Tibial artery (tissue), 4 donors: Measurements from ENCODE around the gene SYTL5.

Experiments used
- DNase-seq, 2 donors: peaks; one replicate each; pipeline ENCODE4 v3.0.0-alpha.2; 2019
- H3K27ac ChIP-seq, 2 donors: fragments of 200-600 bp; sonication (generic) in 1 of 2; 1 replicate in 1 of 2; 2 replicates in 1 of 2; pipeline ENCODE4 v1.5.1; 2018 to 2019; ENCODE audit warnings: mild to moderate bottlenecking in 1 of 2
- H3K27me3 ChIP-seq, 2 donors: fragments of 200-600 bp; sonication (generic) in 1 of 2; one replicate each; pipeline versions ENCODE4 v1.5.1 to v1.6.0; 2016 to 2019
- H3K36me3 ChIP-seq, 3 donors: fragments of 200-600 bp; sonication (generic) in 2 of 3; one replicate each; pipeline ENCODE4 v1.5.1; 2016 to 2019; ENCODE audit warnings: mild to moderate bottlenecking in 2 of 3
- H3K4me1 ChIP-seq, 4 donors: fragments of 200-600 bp; sonication (generic) in 2 of 4; 1 replicate in 3 of 4; 2 replicates in 1 of 4; pipeline ENCODE4 v1.5.1; 2016 to 2019
- H3K4me3 ChIP-seq, 2 donors: fragments of 200-600 bp; sonication (generic) in 1 of 2; 1 replicate in 1 of 2; 2 replicates in 1 of 2; pipeline ENCODE4 v1.5.1; 2018 to 2019; ENCODE audit warnings: mild to moderate bottlenecking in 2 of 2
- H3K9me3 ChIP-seq, 3 donors: fragments of 200-600 bp; sonication (generic) in 1 of 3; one replicate each; pipeline ENCODE4 v1.5.1; 2016 to 2019
- CTCF ChIP-seq, 2 experiments: fragments of 200-600 bp in 1 of 2; fragments of 450-650 bp in 1 of 2; IDR thresholded peaks; one replicate each; pipeline ENCODE4 v1.5.1; 2017 to 2019; ENCODE audit warnings: antibody characterized with exemption in 2 of 2, mild to moderate bottlenecking in 1 of 2, moderate library complexity in 1 of 2
- intact Hi-C: fragments of 100-400 bp; cut with DNase I; formaldehyde crosslinking; loops from one replicate; pipeline ENCODE4 v1.15.0; 2023; ENCODE audit warnings: low total_unique reads

The SYTL5 gene

GRCh38 chrX:38103857-38104812, 97.8 kb downstream of the SYTL5 start:
- Histone ChIP-seq H3K9me3 (peaks cover 0 to 12% (median 7%) of the 10 kb centered on the region in 3 donors), H3K4me3 (no peak overlapping the region), H3K27ac (no peak overlapping the region), H3K36me3 (no peaks in the 10 kb centered on the region), H3K4me1 (no peaks in the 10 kb centered on the region), H3K27me3 (no peaks in the 10 kb centered on the region)
- no peak for TF ChIP-seq CTCF (IDR thresholded peaks at IDR 0.05)
- DNase-seq, result no peak
- intact Hi-C loops, result no loop called here

GRCh38 chrX:38105216-38105725, 98.9 kb downstream of the SYTL5 start:
- DNase-seq, result no peak
- intact Hi-C loops, result no loop called here
- H3K27me3 ChIP-seq, result no peaks in the 10 kb centered on the region

GRCh38 chrX:38106991-38107655, 100.8 kb downstream of the SYTL5 start:
- Histone ChIP-seq H3K36me3 (no peaks in the 10 kb centered on the region), H3K4me3 (no peak overlapping the region), H3K4me1 (no peaks in the 10 kb centered on the region), H3K27ac (no peak overlapping the region), H3K27me3 (no peaks in the 10 kb centered on the region), H3K9me3 (no peaks in the 10 kb centered on the region)
- no peak for TF ChIP-seq CTCF (IDR thresholded peaks at IDR 0.05)
- intact Hi-C loops, result no loop called here
- no peak for DNase-seq

More at GRCh38 chrX:38105216-38105725, 98.9 kb downstream of the SYTL5 start:
- Histone ChIP-seq H3K27ac (no peak overlapping the region), H3K9me3 (peaks cover 0 to 2% (median 0%) of the 10 kb centered on the region in 3 donors), H3K36me3 (no peaks in the 10 kb centered on the region), H3K4me1 (no peaks in the 10 kb centered on the region), H3K4me3 (no peak overlapping the region)
- no peak for TF ChIP-seq CTCF (IDR thresholded peaks at IDR 0.05)

- intact Hi-C loops, result no loop called here
- no peak overlapping the region for H3K27ac ChIP-seq
- H3K4me3 ChIP-seq, result no peak overlapping the region
- H3K9me3 ChIP-seq, result no peaks in the 10 kb centered on the region
- no peaks in the 10 kb centered on the region for H3K4me1 ChIP-seq
- H3K36me3 ChIP-seq, result no peaks in the 10 kb centered on the region
- DNase-seq, result no peak
- no peak for TF ChIP-seq CTCF (IDR thresholded peaks at IDR 0.05)
- H3K27me3 ChIP-seq, result no peaks in the 10 kb centered on the region
Measured at GRCh38 chrX:38108364-38108763, 102.0 kb downstream of the SYTL5 start.

- no peaks in the 10 kb centered on the region for H3K9me3 ChIP-seq
- DNase-seq, result no peak
- no peak overlapping the region for H3K4me3 ChIP-seq
- H3K4me1 ChIP-seq, result no peaks in the 10 kb centered on the region
- no peaks in the 10 kb centered on the region for H3K27me3 ChIP-seq
- intact Hi-C loops, result no loop called here
- H3K36me3 ChIP-seq, result no peaks in the 10 kb centered on the region
- no peak for TF ChIP-seq CTCF (IDR thresholded peaks at IDR 0.05)
- H3K27ac ChIP-seq, result no peak overlapping the region
Measured at GRCh38 chrX:38109042-38109898, 102.9 kb downstream of the SYTL5 start.
